IMR-90 (cell line): ENCODE measurements around the gene CFL2. TPM values are rescaled to one million over a fixed set of nuclear protein-coding genes. Genes with fewer than 3 reads are reported as not detected.

Experiments
- ATAC-seq: fragments of 200-7000 bp; cut with Tn5 transposase; 2 replicates; pipeline ENCODE4 v1.9.1; 2020; ENCODE audit warnings: low read depth, mild to moderate bottlenecking, moderate library complexity
- BruUV-seq: library from RNA; stranded (reverse); fragments of 400-500 nt; replicated peaks from 2 replicates; lab custom pipeline; 2021; lab: Mats Ljungman, UMichigan
- CTCF ChIA-PET: fragments of 300-600 bp; formaldehyde crosslinking; extraction: SDS; loops from one replicate; lab custom pipeline; 2021; ENCODE audit warnings: antibody characterized with exemption; lab: Yijun Ruan, JAX
- POLR2A ChIA-PET: fragments of 300-600 bp; sonication (Branson Sonifier 250); formaldehyde crosslinking; loops from one replicate; lab custom pipeline; 2022; ENCODE audit warnings: antibody characterized with exemption; ENCODE audit not compliant: unreplicated experiment; lab: Charles Lee
- DNase-seq: peaks from one replicate; pipeline ENCODE4 v3.0.0; 2013
- H2AFZ ChIP-seq: replicated peaks from 2 replicates; pipeline ENCODE3; 2013; ENCODE audit warnings: low read length, mild to moderate bottlenecking; ENCODE audit not compliant: poor library complexity
- H2AK5ac ChIP-seq: 2 replicates; pipeline ENCODE4 v1.6.1; 2013; ENCODE audit warnings: low read depth, low read length, inconsistent platforms
- H2AK9ac ChIP-seq: replicated peaks from 2 replicates; pipeline ENCODE3; 2013; ENCODE audit warnings: mild to moderate bottlenecking, low read depth, low read length, moderate library complexity; ENCODE audit not compliant: poor library complexity
- H2BK120ac ChIP-seq: 2 replicates; pipeline ENCODE4 v1.6.1; 2013; ENCODE audit warnings: low read depth, low read length, inconsistent platforms
- H2BK15ac ChIP-seq: 3 replicates; pipeline ENCODE4 v1.6.1; 2013; ENCODE audit warnings: low read depth, low read length, inconsistent platforms
- H2BK20ac ChIP-seq: 2 replicates; pipeline ENCODE4 v1.6.1; 2013; ENCODE audit warnings: low read depth, mild to moderate bottlenecking, inconsistent platforms, low read length, moderate library complexity
- H2BK5ac ChIP-seq: 2 replicates; pipeline ENCODE4 v1.6.1; 2013; ENCODE audit warnings: mild to moderate bottlenecking, low read depth, low read length, inconsistent platforms; ENCODE audit not compliant: poor library complexity, severe bottlenecking
- H3K14ac ChIP-seq: replicated peaks from 2 replicates; pipeline ENCODE4 v1.6.1; 2013; ENCODE audit warnings: low read depth, low read length, inconsistent platforms
- H3K18ac ChIP-seq: 2 replicates; pipeline ENCODE4 v1.6.1; 2013; ENCODE audit warnings: low read depth, low read length, control low read depth
- H3K23ac ChIP-seq: 2 replicates; pipeline ENCODE4 v1.6.1; 2013; ENCODE audit warnings: low read depth, low read length, inconsistent platforms
- H3K27ac ChIP-seq: 2 replicates; pipeline ENCODE4 v1.5.1; 2013; ENCODE audit warnings: mild to moderate bottlenecking, control low read depth, low read length; ENCODE audit not compliant: insufficient read depth
- H3K27me3 ChIP-seq: 2 replicates; pipeline ENCODE4 v1.6.1; 2013; ENCODE audit warnings: low read length; ENCODE audit not compliant: control insufficient read depth, insufficient read depth
- H3K36me3 ChIP-seq: 2 replicates; pipeline ENCODE4 v1.6.1; 2013; ENCODE audit warnings: low read length, mixed read lengths; ENCODE audit not compliant: control insufficient read depth, insufficient read depth
- H3K4ac ChIP-seq: 2 replicates; pipeline ENCODE4 v1.6.1; 2013; ENCODE audit warnings: low read depth, low read length, inconsistent platforms
- H3K4me1 ChIP-seq: 2 replicates; pipeline ENCODE4 v1.6.1; 2013; ENCODE audit warnings: low read length, mixed read lengths; ENCODE audit not compliant: control insufficient read depth, insufficient read depth
- H3K4me2 ChIP-seq: 2 replicates; pipeline ENCODE4 v1.6.1; 2013; ENCODE audit warnings: low read depth, mild to moderate bottlenecking, control low read depth, low read length, moderate library complexity
- H3K4me3 ChIP-seq: 2 replicates; pipeline ENCODE4 v1.5.1; 2013; ENCODE audit warnings: low read depth, mild to moderate bottlenecking, control low read depth, low read length, moderate library complexity; ENCODE audit not compliant: insufficient read depth
- H3K56ac ChIP-seq: 2 replicates; pipeline ENCODE4 v1.6.1; 2013; ENCODE audit warnings: low read length, inconsistent platforms; ENCODE audit not compliant: insufficient read depth; ENCODE audit errors: extremely low read depth
- H3K79me1 ChIP-seq, 2 experiments: 2 replicates each; pipeline ENCODE4 v1.6.1; 2013; ENCODE audit warnings: low read length in 2 of 2, inconsistent platforms in 1 of 2, low read depth in 1 of 2
- H3K9ac ChIP-seq: 2 replicates; pipeline ENCODE4 v1.6.1; 2013; ENCODE audit warnings: low read depth, low read length, control low read depth
- H3K9me1 ChIP-seq: 2 replicates; pipeline ENCODE4 v1.6.1; 2013; ENCODE audit warnings: low read length, inconsistent platforms; ENCODE audit not compliant: insufficient read depth
- H3K9me3 ChIP-seq: 2 replicates; pipeline ENCODE4 v1.6.1; 2013; ENCODE audit warnings: low read length; ENCODE audit not compliant: control insufficient read depth, insufficient read depth
- H4K20me1 ChIP-seq: 2 replicates; pipeline ENCODE4 v1.6.1; 2013; ENCODE audit warnings: low read length, inconsistent platforms; ENCODE audit not compliant: insufficient read depth
- H4K5ac ChIP-seq: 2 replicates; pipeline ENCODE4 v1.6.1; 2013; ENCODE audit warnings: mild to moderate bottlenecking, low read depth, low read length, control low read depth
- H4K8ac ChIP-seq, 2 experiments: 2 replicates each; pipeline ENCODE4 v1.6.1; 2013; ENCODE audit warnings: low read depth in 2 of 2, low read length in 2 of 2, control low read depth in 1 of 2, inconsistent platforms in 1 of 2
- H4K91ac ChIP-seq: 2 replicates; pipeline ENCODE4 v1.6.1; 2013; ENCODE audit warnings: low read depth, low read length, inconsistent platforms; ENCODE audit not compliant: insufficient read depth
- BHLHE40 ChIP-seq: fragments of 150-350 bp; IDR thresholded peaks from 2 replicates; pipeline ENCODE4 v1.6.1; 2016; ENCODE audit warnings: mild to moderate bottlenecking, low read depth, low read length
- CHD1 ChIP-seq: IDR thresholded peaks from 2 replicates; pipeline ENCODE4 v1.6.1; 2012; ENCODE audit warnings: low read depth, low read length, improper control_type of control experiment
- FOS ChIP-seq: fragments of 150-350 bp; IDR thresholded peaks from 2 replicates; pipeline ENCODE4 v1.6.1; 2016; ENCODE audit warnings: low read depth, low read length
- MAFK ChIP-seq: IDR thresholded peaks from 2 replicates; pipeline ENCODE4 v1.6.1; 2012; ENCODE audit warnings: low read depth, low read length, improper control_type of control experiment
- MAZ ChIP-seq: IDR thresholded peaks from 2 replicates; pipeline ENCODE4 v1.6.1; 2012; ENCODE audit warnings: low read depth, mild to moderate bottlenecking, low read length, improper control_type of control experiment, moderate library complexity, borderline replicate concordance
- MXI1 ChIP-seq: IDR thresholded peaks from 2 replicates; pipeline ENCODE4 v1.6.1; 2012; ENCODE audit warnings: low read depth, mild to moderate bottlenecking, low read length, moderate library complexity, borderline replicate concordance
- NFE2L2 ChIP-seq: fragments of 150-350 bp; IDR thresholded peaks from 2 replicates; pipeline ENCODE4 v1.6.1; 2016; ENCODE audit warnings: low read depth, mild to moderate bottlenecking, low read length
- POLR2A ChIP-seq: IDR thresholded peaks from 2 replicates; pipeline ENCODE4 v1.6.1; 2012; ENCODE audit warnings: mild to moderate bottlenecking, low read depth, low read length
- RAD21 ChIP-seq: IDR thresholded peaks from 2 replicates; pipeline ENCODE4 v1.6.1; 2012; ENCODE audit warnings: low read length, improper control_type of control experiment
- RCOR1 ChIP-seq: IDR thresholded peaks from 2 replicates; pipeline ENCODE4 v1.6.1; 2012; ENCODE audit warnings: mild to moderate bottlenecking, low read length, improper control_type of control experiment; ENCODE audit not compliant: insufficient replicate concordance
- RFX5 ChIP-seq: IDR thresholded peaks from 2 replicates; pipeline ENCODE4 v1.8.0; 2012; ENCODE audit warnings: low read depth, mild to moderate bottlenecking, low read length, moderate library complexity
- SMC3 ChIP-seq: fragments of 150-350 bp; IDR thresholded peaks from 2 replicates; pipeline ENCODE4 v1.6.1; 2016; ENCODE audit warnings: low read depth, mild to moderate bottlenecking, antibody characterized with exemption, low read length, moderate library complexity
- WGBS, 2 experiments: methylation state at CpG; one replicate each; pipeline versions ENCODE4 v1.1.5 to v1.1.7; 2013; ENCODE audit warnings: missing lambda C conversion rate in 2 of 2; ENCODE audit not compliant: insufficient read length in 1 of 2; ENCODE audit errors: extremely low coverage in 2 of 2; 5-methylcytosine and 5-hydroxymethylcytosine counted together
- dilution Hi-C: fragments of 300-500 bp; cut with HindIII; formaldehyde crosslinking; loops from one replicate; pipeline ENCODE4 v1.14.3; 2018; ENCODE audit warnings: low sequenced_read_pairs; ENCODE audit not compliant: unreplicated experiment
- in situ Hi-C: fragments of 300-500 bp; cut with MboI; formaldehyde crosslinking; loops from 3 replicates; pipeline ENCODE4 v1.14.3; 2019; ENCODE audit warnings: low sequenced_read_pairs, inconsistent platforms, mixed read lengths
- intact Hi-C: fragments of 100-400 bp; cut with micrococcal nuclease; formaldehyde crosslinking; loops from 2 replicates; pipeline ENCODE4 v1.10.0; 2022
- polyA plus RNA-seq, 3 experiments: library from polyadenylated mRNA; depleted of rRNA; stranded (reverse); fragments of >200 nt; gene quantifications; 2 replicates each; pipeline ENCODE4 v1.2.3, GENCODE V29; 2012; ENCODE audit warnings: low replicate concordance in 1 of 3
- total RNA-seq: library from RNA; depleted of rRNA; stranded (reverse); fragments of >200 nt; gene quantifications from 2 replicates; pipeline ENCODE4 v1.2.3, GENCODE V29; 2012
- TF ChIP-seq, protein P1 (sequence below): fragments of 150-350 bp; IDR thresholded peaks from 2 replicates; pipeline ENCODE4 v1.6.1; 2016; ENCODE audit warnings: low read depth, mild to moderate bottlenecking, low read length, moderate library complexity, borderline replicate concordance
- TF ChIP-seq, protein P2 (sequence below): conservative IDR thresholded peaks from 2 replicates; pipeline ENCODE4 v1.5.1; 2012; ENCODE audit warnings: mild to moderate bottlenecking, low read depth, low read length, improper control_type of control experiment

The CFL2 gene
- total and polyA plus RNA-seq, 2 of the 4 experiments (the other 2 are of a cell fraction), result 106 to 151 TPM

DNA sequence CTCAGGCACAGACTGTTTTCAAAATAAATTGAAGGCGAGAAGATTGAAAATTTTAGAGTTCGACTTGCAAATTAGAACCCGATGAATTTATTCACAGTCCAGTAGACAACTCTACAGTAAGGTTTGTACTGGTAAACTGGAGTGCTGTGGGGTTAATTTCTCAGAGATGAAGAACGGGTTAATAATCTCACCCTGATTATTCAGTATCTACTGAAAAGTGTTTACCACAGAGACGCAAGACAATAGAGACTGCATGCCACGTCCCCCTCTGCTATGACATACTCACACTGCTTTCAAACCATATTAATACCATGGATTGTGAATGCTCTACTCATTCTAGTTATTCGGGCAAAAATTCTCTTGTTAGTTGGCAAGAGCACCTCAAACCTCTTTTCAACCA is 36.1 kb downstream of the CFL2 start:
- Histone ChIP-seq H3K9ac (no peak overlapping the region), H3K27me3 (no peaks in the 10 kb centered on the region), H3K4me1 (peaks cover 5% of the 10 kb centered on the region), H3K56ac (no peak overlapping the region), H3K4me3 (no peak overlapping the region), H3K36me3 (no peaks in the 10 kb centered on the region), H2BK120ac (no peak overlapping the region), H2AK9ac (no peak overlapping the region), H3K4me2 (no peak overlapping the region), H2BK5ac (no peak overlapping the region), H3K9me1 (peaks cover 3% of the 10 kb centered on the region), H3K4ac (peak overlapping the region; percentile 5; the same call in 1 of the 2 replicates), H3K14ac (0 out of 2 replicates have a peak overlapping the region, but pooled peaks have one; percentile 58), H2BK20ac (peak overlapping the region; percentile 16; the same call in 1 of the 2 replicates), H4K8ac (peak overlapping the region in 1 of 2 experiments; percentile 30; a peak in 1 of 4 replicates), H3K79me1 (no peaks in the 10 kb centered on the region), H4K91ac (no peak overlapping the region), H3K23ac (no peak overlapping the region), H3K18ac (no peak overlapping the region), H4K20me1 (no peaks in the 10 kb centered on the region), H2AFZ (no peak overlapping the region), H2AK5ac (no peak overlapping the region), H2BK15ac (0 out of 3 replicates have a peak overlapping the region, but pooled peaks have one; percentile 80), H4K5ac (no peak overlapping the region), H3K9me3 (no peaks in the 10 kb centered on the region), H3K27ac (no peak overlapping the region)
- DNase-seq (no peak), ATAC-seq (no peak)
- WGBS, 2 experiments, result no CpG with 5 or more reads among the region's 7 CpGs
- CTCF ChIA-PET, result no interaction called here
- POLR2A ChIA-PET, result no interaction called here
- intact Hi-C loops (no loop called here), in situ Hi-C loops (no loop called here), dilution Hi-C loops (no loop called here)
- TF ChIP-seq RCOR1 (no peak), POLR2A (no peak), MXI1 (no peak), SMC3 (no peak), MAZ (no peak), RAD21 (no peak), BHLHE40 (no peak), MAFK (no peak), FOS (no peak), NFE2L2 (no peak), RFX5 (no peak), CHD1 (no peak)
- TF ChIP-seq, protein P1, sequence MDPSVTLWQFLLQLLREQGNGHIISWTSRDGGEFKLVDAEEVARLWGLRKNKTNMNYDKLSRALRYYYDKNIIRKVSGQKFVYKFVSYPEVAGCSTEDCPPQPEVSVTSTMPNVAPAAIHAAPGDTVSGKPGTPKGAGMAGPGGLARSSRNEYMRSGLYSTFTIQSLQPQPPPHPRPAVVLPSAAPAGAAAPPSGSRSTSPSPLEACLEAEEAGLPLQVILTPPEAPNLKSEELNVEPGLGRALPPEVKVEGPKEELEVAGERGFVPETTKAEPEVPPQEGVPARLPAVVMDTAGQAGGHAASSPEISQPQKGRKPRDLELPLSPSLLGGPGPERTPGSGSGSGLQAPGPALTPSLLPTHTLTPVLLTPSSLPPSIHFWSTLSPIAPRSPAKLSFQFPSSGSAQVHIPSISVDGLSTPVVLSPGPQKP, result no peak
- TF ChIP-seq, protein P2, sequence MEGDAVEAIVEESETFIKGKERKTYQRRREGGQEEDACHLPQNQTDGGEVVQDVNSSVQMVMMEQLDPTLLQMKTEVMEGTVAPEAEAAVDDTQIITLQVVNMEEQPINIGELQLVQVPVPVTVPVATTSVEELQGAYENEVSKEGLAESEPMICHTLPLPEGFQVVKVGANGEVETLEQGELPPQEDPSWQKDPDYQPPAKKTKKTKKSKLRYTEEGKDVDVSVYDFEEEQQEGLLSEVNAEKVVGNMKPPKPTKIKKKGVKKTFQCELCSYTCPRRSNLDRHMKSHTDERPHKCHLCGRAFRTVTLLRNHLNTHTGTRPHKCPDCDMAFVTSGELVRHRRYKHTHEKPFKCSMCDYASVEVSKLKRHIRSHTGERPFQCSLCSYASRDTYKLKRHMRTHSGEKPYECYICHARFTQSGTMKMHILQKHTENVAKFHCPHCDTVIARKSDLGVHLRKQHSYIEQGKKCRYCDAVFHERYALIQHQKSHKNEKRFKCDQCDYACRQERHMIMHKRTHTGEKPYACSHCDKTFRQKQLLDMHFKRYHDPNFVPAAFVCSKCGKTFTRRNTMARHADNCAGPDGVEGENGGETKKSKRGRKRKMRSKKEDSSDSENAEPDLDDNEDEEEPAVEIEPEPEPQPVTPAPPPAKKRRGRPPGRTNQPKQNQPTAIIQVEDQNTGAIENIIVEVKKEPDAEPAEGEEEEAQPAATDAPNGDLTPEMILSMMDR, result no peak
- no TSS peak for BruUV-seq
